GM21423 (cell line): Measurements from ENCODE around the gene ARHGAP4.

Experiments
- ATAC-seq: cut with Tn5 transposase; IDR thresholded peaks from one replicate; pipeline ENCODE4 v1.9.1; 2021; ENCODE audit warnings: mild to moderate bottlenecking, moderate library complexity; ENCODE audit not compliant: unreplicated experiment

The ARHGAP4 gene

DNA sequence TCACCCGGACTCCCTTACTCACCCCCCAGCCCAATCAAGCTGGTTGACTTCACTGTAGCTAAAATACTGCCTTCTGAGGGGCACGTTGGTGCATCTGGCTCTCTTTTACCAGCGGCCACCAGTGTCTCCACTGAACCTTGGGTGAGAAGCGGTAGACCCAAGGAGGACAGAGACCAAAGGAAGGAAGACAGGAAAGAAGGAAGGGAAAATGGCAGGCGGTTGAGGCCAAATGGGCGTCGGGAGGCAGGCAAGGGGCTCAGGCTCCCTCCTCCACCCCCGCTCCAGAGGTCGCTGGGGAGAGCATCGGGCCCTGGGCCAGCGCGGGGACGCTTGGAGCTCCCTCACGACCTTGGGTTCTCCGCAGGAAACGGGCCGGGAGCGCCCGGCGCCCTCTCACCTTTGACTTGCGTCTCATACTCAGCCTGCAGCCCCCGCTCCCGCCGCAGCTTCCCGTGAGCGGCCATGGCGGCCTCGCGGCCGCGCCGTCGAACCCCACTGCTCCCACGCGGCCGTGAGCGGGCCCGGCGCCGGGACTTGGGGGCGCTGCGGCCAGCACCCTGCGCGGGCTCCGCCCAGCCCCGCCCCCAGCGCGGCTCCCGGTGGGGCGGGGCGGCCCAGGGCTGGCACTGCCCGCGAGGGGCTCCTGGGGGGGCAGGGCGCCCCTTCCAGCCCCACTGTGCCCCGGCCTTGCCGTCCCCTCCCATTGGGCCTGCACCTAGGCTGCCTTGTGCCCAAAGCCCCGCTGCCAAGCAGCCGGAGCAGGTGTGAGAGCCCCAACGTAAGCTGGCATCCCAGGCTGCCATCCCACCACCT is at the start of gene ARHGAP4:
ARHGAP4 (minus strand) TSS at position 526 of the 813 bp plus-strand sequence; CDS start at position 464, 62 bp downstream.
- ATAC-seq = no peak

DNA sequence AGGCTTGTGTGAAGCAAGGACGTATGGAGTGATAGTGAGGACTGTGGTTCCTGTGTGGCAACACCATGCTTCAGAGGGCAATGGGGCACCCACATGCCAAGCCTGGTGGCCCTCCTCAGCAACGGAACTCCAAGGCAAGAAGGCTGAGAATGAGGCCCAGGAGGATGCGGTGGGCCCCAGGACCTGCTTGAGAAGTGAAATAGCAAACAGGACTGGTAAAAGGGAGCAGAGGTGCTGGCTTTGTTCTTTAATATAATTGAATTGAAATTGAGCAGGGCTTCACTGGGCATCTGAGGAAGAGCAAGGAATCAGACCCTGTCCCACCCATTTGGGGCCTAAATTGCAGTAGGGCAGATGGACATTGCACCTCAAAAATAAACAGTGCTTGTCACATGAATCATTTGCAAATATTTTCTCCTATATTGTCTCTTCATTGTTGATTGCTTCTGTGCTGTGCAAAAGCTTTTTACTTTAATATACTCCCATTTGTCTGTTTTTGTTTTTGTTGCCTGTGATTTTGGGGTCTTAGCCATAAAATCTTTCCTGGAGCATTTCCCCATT is 48.7 kb upstream of the ARHGAP4 start:
- no peak for ATAC-seq

DNA sequence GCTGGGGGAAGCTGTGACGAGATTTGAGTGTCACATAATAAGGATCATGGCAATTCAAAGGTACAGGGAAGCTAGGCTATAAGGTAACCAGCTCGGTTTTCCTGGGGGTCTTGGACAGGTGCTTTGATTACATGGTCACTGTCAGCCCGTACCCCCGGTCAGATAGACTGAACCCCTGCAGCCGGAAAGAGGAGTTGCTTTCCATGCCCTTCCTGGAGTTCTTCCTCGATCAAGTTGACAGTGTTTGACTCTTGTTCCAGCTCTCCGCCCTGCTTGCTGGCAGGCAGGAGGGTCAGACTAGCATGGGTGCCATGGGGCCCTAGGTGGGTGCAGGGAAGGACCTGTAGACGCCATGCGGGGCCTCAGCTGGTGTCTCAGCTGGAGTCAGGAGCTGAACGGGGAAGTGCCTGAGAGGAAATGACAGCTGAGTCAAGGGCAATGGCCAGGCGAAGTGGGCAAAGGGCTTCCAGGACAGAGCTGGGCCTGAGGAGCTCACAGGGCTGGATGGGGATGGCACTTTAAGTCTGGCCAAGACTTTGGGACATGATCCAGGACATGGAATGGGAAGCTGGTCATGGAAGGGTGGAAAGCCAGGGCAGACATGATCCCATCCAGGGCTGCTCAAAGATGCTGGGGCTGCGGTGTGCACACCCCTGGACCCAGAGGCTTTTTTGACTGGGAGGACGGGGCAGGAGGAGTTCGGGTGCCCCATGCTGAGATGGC is 48.1 kb upstream of the ARHGAP4 start:
- no peak for ATAC-seq

DNA sequence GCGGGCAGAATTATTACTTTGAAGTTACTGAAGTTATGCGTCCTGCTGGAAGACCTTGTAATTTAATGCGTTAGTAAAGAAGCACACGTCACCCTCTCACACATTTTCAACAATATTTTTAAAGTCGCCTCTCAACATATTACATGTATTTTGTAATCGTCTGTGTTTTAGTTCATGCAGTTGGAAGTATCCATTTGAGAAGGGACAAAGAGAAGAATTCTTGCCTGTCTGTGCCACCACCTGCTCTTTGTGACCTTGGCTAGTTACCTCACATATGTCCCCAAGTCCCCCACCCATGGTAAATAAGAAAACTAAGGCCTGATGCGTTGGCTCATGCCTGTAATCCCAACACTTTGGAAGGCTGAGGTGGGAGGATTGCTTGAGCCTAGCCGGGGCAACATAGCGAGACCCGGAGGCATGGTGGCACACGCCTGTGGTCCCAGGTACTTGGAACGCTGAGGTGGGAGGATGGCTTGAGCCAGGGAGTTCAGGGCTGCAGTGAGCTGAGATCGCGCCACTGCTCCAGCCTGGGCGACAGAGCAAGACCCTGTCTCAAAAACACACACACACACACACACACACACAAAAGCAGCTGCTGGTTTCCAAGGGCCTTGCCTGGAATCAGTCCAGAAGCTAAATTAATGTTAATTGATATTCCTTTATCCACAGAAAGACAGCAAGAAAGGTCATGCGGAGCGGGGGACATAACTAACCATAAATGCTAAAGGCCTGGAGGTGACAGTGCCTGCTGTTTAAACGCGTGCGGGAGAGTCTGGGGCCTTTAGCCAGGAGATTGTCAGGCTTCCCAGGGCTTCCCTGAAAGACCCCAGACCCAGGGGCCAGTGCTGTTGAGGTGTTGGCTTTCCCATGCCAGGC is 47.3 kb upstream of the ARHGAP4 start:
- no peak for ATAC-seq

DNA sequence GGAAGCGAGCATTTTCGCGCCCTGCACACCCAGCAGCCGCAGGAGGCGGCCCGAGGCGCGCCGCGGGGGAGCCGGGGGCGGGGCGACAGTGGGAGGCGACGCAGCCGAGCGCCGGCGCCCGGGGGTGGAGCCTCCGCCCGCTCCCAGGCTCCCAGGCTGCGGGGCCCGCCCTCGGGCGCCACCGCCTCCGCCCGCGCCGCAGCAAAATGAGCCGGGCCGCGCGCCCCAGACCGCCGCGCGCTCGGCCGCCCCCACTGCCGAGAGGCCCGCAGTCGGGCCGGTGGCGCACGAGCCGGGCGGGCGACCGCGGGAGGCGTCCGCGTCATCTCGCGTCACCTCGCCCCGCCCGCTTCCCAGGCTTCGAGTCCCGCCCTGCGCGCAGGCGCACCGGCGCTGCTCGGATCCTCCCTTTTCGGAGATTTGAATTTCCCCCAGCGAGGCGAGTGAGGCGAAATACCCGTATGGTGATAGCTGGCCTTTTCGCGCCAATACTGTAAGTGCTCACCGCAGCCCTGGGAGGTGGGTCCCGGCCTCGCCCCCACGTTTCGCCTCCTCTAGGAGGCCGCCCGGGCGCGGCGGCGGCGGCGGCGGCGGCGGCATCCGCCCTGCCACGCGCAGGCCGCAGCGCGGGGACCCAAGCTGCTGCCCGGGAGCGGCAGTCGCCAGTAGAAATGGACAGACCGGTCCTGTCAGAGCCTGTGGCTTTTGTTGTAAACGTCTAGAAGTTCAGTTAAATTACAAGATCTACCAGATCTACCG is 46.5 kb upstream of the ARHGAP4 start, which contains the start of gene TMEM187:
TMEM187 (plus strand) TSS at position 387 of the 759 bp plus-strand sequence. CDS start 9,309 bp downstream, outside the sequence.
- peak; percentile 43 for ATAC-seq

DNA sequence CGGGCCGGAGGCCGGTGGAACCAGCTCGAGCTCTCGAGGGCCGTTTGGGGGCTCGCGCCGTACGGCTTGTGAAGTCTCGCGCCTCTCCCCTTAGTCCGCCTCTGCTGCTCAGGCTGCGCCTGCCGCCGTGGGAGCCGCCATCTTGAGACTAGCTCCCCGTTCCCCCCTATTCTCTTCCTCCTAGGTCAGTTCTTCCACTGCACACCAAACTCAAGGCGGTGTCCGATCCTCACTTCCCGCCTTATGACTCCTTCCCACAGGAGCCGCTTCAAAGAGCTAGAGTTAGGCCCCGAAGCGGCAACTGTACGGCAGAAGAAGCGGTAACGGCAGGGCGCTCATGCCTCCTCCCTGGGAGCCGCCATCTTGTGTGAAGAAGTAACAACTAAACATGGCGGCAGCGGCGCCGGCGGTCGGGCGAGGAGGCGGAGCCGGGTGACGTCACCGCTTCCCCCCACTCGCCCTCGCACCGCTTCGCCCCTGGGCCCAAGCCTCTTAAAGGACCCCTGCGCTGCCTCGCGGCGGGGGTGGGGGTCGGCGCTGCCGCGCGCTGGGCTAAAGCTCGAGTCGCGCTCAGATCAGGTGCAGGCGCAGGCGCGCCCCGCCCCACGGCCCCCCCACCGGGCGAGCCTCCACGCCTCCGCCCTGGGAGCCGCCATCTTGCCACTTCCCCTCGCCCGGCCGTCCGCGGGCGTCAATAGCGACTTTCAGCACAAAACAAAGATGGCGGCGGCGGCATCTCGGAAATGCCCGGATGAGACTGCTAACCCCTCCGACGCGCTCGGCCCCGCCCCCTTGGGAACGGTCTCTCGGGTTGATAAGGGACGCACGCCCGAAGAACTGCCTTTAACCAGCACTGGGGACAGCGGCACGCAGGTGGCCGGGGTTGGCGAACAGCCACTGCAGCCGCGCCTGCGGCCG is 45.6 kb upstream of the ARHGAP4 start, which contains the start of gene HCFC1:
HCFC1 (minus strand) TSS at position 369 of the 918 bp plus-strand sequence. CDS start 978 bp downstream, outside the sequence.
- ATAC-seq = peak; percentile 35

DNA sequence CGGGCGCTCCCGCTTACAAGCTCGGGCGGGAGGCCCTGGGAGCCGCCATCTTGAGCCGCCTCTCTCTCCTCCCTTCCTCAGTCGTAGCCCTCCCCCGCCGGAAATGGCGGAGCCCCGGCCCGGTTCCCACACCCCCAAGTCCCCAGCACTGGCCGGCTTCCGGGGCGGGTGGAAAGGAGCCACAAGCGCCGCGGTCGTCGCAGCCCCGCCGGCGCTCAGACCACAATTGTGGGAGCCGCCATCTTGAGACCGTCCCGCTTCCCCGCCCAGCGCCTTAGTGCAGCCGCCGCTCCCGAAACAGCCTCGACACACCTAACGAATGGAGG is 45.0 kb upstream of the ARHGAP4 start:
- peak; percentile 31 for ATAC-seq

DNA sequence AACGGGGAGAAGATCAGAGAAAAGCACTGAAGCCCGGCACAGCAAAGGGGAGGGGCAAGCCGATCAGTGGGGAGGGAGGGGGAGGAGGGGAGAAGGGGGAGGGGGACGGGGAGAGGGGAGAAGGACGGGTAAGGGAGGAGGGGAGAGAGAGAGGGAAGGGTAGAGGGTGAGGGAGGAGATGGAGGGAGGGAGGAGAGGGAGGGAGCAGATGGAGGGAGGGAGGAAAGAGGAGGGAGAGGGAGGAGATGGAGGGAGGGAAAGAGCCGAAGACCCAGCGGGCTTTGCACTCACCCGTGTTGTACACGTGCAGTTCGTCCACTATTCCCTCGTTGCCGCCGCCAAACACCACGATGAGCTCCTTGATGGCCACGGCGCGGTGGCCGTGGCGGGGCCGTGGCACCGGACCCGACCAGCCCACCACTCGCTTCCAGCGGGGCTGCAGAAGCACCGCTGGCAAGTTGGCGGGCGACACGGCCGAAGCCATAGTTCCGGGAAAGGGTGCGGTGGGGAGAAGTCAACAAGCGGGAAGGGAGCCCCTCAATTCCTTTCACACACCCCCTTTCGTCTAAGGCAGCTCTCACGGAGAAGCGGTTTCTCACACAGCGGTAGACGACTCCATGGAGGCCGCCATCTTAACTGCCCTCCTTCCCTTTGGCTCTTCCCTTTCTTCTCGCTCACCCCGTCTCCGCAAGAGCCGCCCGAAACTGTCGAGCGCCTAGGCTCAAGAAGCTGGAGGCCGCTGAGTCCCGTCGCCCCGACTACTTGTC is 44.5 kb upstream of the ARHGAP4 start:
- ATAC-seq = peak; percentile 1

DNA sequence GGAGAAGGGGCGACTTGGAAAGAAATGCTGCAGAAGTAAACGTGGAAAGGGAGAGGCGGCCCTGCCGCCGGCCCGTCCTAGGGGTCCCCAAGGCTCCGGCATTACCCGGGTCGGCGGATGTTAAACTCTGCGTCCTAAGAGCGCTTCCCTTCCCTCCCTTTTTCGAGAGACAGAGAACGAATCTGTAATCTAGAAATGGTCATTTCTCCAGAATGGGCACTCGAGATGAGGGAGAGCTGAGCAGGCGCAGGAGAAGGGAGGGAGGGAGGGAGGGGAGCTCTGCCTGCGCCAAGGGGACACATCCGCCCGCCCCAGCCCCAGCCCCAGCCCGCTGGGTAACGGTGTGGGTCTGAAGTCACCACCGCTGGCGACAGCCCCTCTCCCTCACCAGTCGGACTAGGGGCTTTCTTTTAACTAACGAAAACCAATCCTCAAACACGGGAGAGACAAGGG is 43.9 kb upstream of the ARHGAP4 start:
- ATAC-seq = no peak

DNA sequence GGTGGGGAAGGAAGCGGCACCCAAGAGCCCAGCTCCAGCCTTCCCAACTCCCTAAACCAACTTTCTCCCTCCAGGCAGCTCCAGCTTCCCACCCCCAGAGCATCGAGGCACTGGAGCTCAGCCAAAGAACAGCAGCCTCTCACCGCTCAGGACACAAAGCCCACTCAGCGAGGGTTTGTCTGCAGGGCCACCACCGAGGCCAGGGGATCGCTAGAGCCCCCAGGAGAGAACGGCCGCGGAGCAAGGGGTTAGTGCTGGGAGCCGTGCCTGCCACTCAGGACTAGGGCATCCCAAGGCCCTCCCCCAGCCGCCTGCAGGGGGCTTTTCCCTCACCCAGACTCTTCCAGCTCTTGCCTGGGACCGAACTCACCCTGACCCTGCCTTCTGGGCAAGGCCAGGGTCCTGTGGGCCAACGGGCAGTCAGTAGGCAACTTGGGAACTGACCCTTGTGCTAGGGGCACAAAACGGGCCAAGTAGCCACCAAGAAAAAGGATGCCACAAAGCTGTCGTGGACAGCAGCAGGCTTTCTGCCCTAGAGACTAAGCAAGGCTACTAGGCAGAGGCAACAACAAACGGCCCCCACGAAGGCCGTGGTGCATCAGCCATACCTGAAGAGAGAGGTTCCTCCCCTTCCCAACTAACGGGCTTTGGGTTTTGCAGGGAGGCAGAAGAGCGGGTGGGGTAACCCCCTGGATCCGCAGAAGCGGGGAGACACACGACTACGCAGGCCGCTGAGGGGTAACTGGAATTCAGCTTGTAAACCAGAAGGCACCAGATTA is 43.2 kb upstream of the ARHGAP4 start:
- no peak for ATAC-seq

DNA sequence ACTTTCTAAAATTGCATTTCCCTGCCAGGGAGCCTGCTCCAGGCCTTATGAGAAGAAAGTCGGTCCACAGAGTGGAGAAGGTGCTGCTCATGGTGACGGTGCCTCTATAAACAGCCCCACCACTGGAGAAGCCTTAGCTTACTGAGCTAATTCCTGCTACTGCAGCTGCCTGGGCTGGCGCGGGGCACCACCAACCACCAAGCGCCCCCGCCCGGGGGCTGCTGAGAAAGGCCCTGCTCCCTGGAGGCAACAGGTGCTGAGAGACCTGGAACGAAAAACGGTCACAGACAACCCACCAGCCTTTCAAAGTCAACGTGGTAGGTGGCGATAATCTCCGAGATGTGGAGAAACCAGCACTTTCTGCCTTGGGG is 42.7 kb upstream of the ARHGAP4 start:
- no peak for ATAC-seq

DNA sequence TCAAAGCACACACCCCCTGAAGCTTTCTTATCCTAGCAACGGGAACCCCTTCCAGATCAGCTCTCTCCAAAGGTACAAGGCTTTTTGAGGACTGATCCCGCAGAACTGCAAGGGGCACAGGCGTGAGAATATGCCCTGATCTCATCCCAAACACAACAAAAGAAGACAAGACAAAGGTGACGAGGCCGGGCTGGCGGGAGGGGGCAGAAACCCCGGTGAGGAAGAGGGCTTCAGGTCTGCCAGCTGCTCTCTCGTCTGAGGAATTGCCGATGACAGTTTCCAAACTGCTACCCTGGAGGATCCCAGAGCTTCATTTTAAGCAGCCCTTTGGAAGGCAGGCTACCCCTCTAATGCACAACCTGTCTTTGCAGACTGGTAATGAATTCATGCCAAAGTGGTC is 42.2 kb upstream of the ARHGAP4 start:
- no peak for ATAC-seq

DNA sequence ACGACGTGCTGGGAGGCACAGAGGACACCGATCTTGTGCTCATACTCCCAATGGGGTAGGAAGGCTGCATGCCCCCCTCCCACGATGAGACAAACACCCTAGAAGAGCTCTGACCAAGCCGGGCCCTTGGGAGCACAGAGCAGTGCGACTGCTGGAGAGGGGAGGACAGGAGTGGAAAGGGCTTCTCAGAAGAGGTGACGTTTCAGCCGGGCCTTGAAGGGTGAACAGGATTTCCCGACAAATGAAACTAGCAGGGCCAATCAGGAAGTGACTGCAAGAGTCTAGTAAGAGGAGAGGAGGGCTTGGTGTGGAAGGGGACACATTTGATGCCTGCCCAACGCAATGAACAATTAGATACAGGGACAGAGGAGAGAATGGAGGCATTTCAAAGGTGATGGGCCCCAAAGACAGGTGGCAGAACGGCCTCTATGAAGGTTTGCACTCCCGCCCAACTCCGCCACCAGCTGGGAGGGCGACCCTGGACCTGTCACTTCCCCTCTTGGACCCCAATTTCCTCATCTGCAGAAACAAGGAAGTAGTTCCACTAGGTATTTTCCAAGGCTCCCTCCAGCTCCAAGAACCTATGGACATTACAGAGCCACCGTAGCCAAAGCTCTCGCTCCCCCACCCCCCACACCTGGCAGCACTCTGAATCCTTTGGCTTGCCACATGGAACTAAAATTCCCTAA is 41.6 kb upstream of the ARHGAP4 start:
- ATAC-seq = no peak

DNA sequence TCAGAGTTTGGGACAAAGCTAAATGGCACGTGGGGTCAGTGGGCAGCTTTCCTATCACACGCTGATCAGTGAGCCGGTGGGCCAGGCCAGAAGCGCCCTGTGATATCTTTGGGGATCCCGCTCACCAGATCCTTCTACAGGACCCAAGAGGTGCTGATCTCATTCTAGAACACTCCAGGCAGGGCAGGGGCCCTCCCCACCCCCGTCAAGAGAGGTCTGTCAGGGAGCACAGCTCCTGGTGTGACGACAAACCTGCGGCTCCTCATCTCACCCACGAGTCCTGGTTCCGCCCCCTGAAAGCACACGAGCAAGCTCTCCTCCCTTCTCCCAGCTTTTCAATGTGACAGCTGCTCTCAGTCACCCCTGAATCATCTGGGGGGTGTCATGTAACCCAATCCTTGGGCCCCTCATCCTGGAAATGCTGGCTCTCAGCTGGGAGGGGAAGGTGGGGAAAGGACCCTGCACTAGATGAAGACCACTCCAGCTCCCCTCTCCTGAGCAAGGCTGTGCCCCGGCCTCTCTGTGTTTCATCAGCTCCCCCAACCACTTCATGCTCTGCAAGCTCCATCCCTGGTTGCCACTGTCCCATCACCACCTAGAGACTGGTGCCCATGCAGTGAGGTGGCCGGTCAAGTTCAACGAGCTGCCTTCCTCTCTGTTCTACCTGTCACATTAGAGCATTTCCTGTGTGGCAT is 40.9 kb upstream of the ARHGAP4 start:
- ATAC-seq = no peak

DNA sequence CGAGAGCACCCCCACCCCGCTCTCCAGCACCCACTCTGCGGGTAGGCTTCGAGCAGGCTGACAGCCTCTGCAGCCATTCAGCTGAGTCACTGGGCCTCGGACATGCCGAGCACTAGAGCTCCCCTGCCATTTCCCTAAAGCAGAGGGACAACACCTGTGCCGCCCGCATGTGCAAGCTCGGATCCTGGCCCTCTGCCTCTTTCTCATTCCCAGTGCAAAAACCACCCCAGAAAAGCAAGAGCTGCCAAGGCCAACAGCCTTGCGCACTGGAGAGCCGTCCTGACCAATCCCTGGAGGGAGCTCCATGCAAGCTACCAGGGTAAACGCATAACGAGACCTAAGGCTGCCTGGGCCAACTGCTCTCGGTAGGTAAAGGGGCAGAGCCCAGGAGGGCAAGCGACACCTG is 40.2 kb upstream of the ARHGAP4 start:
- ATAC-seq = no peak

DNA sequence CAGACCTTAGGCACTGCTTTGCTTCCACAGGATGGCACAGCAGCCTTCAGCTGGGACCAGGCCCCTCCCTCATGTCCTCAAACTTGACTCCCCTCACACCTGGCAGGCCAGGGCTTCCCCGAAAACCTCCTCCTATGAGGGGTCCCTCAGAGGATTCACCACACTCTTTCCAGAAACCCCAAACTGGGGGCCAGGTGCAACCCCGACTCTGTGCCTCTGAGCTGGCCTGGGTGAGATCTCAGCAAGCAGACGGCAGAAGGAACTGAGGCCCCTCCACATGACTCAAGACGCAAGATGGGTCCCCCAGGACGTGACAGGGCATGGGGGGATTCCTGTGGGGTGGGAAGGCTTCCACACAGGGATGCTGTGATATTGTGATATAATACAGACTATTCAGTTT is 39.3 kb upstream of the ARHGAP4 start:
- no peak for ATAC-seq
